WTC11 (cell line): ENCODE data around the gene ZNF518A. TPM values are rescaled to one million over a fixed set of nuclear protein-coding genes. Genes with fewer than 3 reads are reported as not detected.

ENCODE experiments used
- ATAC-seq: fragments of 200-7000 bp; cut with Tn5 transposase; 2 replicates; pipeline ENCODE4 v1.10.0; 2021; ENCODE audit warnings: mild to moderate bottlenecking, moderate library complexity
- CTCF ChIA-PET: fragments of 300-600 bp; sonication (Branson Sonifier 250); formaldehyde crosslinking; loops from one replicate; lab custom pipeline; 2021; ENCODE audit warnings: antibody characterized with exemption; lab: Charles Lee
- POLR2A ChIA-PET: fragments of 350-600 bp; sonication (Branson Sonifier 250); formaldehyde crosslinking; loops from one replicate; lab custom pipeline; 2021; ENCODE audit warnings: antibody characterized with exemption; lab: Charles Lee
- DNase-seq: peaks from one replicate; pipeline ENCODE4 v3.0.0; 2021; ENCODE audit warnings: low spot score
- H3K27ac Mint-ChIP-seq: 2 replicates; pipeline ENCODE4 v1.8.0; 2021; ENCODE audit warnings: mixed read lengths
- H3K27me3 Mint-ChIP-seq: 2 replicates; pipeline ENCODE4 v1.8.0; 2021; ENCODE audit warnings: low read depth, mild to moderate bottlenecking, moderate library complexity, mixed read lengths
- H3K36me3 Mint-ChIP-seq: 2 replicates; pipeline ENCODE4 v1.8.0; 2021; ENCODE audit warnings: mixed read lengths
- H3K4me1 Mint-ChIP-seq: 2 replicates; pipeline ENCODE4 v1.8.0; 2022; ENCODE audit warnings: mixed read lengths
- H3K4me3 Mint-ChIP-seq: 2 replicates; pipeline ENCODE4 v1.8.0; 2021; ENCODE audit warnings: mild to moderate bottlenecking, moderate library complexity, mixed read lengths
- H3K9me3 Mint-ChIP-seq: 2 replicates; pipeline ENCODE4 v1.8.0; 2021; ENCODE audit warnings: mixed read lengths
- CBFB ChIP-seq: sonication (generic); formaldehyde crosslinking; IDR thresholded peaks from 2 replicates; pipeline ENCODE4 v1.8.1; 2022; ENCODE audit warnings: mild to moderate bottlenecking, low read depth, missing genetic modification reagents
- E2F4 ChIP-seq: sonication (generic); formaldehyde crosslinking; IDR thresholded peaks from 2 replicates; pipeline ENCODE4 v1.8.1; 2022; ENCODE audit warnings: low read depth, mild to moderate bottlenecking, moderate library complexity, missing genetic modification reagents, borderline replicate concordance
- E2F5 ChIP-seq: sonication (generic); formaldehyde crosslinking; IDR thresholded peaks from 2 replicates; pipeline ENCODE4 v1.8.1; 2022; ENCODE audit warnings: mild to moderate bottlenecking, moderate library complexity, missing genetic modification reagents
- ESRRA ChIP-seq: sonication (generic); formaldehyde crosslinking; IDR thresholded peaks from 2 replicates; pipeline ENCODE4 v1.8.1; 2022; ENCODE audit warnings: mild to moderate bottlenecking, missing genetic modification reagents, borderline replicate concordance
- FOXK1 ChIP-seq: sonication (generic); formaldehyde crosslinking; IDR thresholded peaks from 2 replicates; pipeline ENCODE4 v1.8.0; 2022; ENCODE audit warnings: mild to moderate bottlenecking, moderate library complexity, missing genetic modification reagents
- GABPB1 ChIP-seq: sonication (generic); formaldehyde crosslinking; IDR thresholded peaks from 2 replicates; pipeline ENCODE4 v1.8.1; 2023; ENCODE audit warnings: mild to moderate bottlenecking, missing genetic modification reagents
- GRHL2 ChIP-seq: fragments of 250-450 bp; sonication (Bioruptor Pico); IDR thresholded peaks from 2 replicates; pipeline ENCODE4 v1.8.0; 2022; ENCODE audit warnings: mild to moderate bottlenecking, moderate library complexity; ENCODE audit not compliant: insufficient replicate concordance, severe bottlenecking
- HMGA2 ChIP-seq: fragments of 250-450 bp; sonication (Bioruptor Pico); IDR thresholded peaks from 2 replicates; pipeline ENCODE4 v1.4.0; 2021; ENCODE audit warnings: mild to moderate bottlenecking, moderate library complexity
- HMGXB4 ChIP-seq: sonication (generic); formaldehyde crosslinking; IDR thresholded peaks from 2 replicates; pipeline ENCODE4 v1.8.1; 2023; ENCODE audit warnings: mild to moderate bottlenecking, moderate library complexity, missing genetic modification reagents
- IRF1 ChIP-seq: sonication (generic); formaldehyde crosslinking; IDR thresholded peaks from 2 replicates; pipeline ENCODE4 v1.8.0; 2023; ENCODE audit warnings: missing genetic modification reagents
- NFYB ChIP-seq: sonication (generic); formaldehyde crosslinking; conservative IDR thresholded peaks from 2 replicates; pipeline ENCODE4 v1.8.0; 2022; ENCODE audit warnings: low read depth, missing genetic modification reagents
- ZMAT4 ChIP-seq: fragments of 250-450 bp; sonication (Bioruptor Pico); IDR thresholded peaks from 2 replicates; pipeline ENCODE4 v1.9.0; 2021; ENCODE audit warnings: mild to moderate bottlenecking
- ZNF121 ChIP-seq: sonication (generic); formaldehyde crosslinking; IDR thresholded peaks from 2 replicates; pipeline ENCODE4 v1.8.0; 2023; ENCODE audit warnings: missing genetic modification reagents
- ZNF532 ChIP-seq: fragments of 250-450 bp; sonication (Bioruptor Pico); IDR thresholded peaks from 2 replicates; pipeline ENCODE4 v1.9.0; 2021; ENCODE audit warnings: mild to moderate bottlenecking, borderline replicate concordance
- ZNF671 ChIP-seq: fragments of 250-450 bp; sonication (Bioruptor Pico); IDR thresholded peaks from 2 replicates; pipeline ENCODE4 v1.8.0; 2021; ENCODE audit warnings: mild to moderate bottlenecking
- total RNA-seq: library from RNA; stranded (reverse); gene quantifications from 3 replicates; pipeline ENCODE4 v1.2.3, GENCODE V29; 2021

The ZNF518A gene
- total RNA-seq, 1 experiment from 2014 or later, result 29.9 TPM

GRCh38 chr10:96112531-96112930 lies 17.6 kb upstream of the ZNF518A start (continued):
- no peak for TF ChIP-seq HMGXB4 (CRISPR knock-in tag)
- TF ChIP-seq E2F5 (CRISPR knock-in tag), result no peak
- no peak for TF ChIP-seq ZNF121
- no peak for TF ChIP-seq IRF1 (CRISPR knock-in tag)
- TF ChIP-seq GRHL2 (CRISPR knock-in tag), result no peak
- no peak for TF ChIP-seq E2F4
- TF ChIP-seq, all 79 proteins: peak for 0

GRCh38 chr10:96118604-96119450 lies 11.3 kb upstream of the ZNF518A start:
- Mint-ChIP-seq H3K27ac (no peak overlapping the region), H3K9me3 (no peaks in the 10 kb centered on the region), H3K4me1 (no peaks in the 10 kb centered on the region; the same call in 1 of the 2 replicates), H3K4me3 (no peak overlapping the region), H3K27me3 (no peaks in the 10 kb centered on the region), H3K36me3 (no peaks in the 10 kb centered on the region)
- TF ChIP-seq ESRRA (CRISPR knock-in tag), result no peak
- no peak for TF ChIP-seq HMGXB4 (CRISPR knock-in tag)
- TF ChIP-seq NFYB, result no peak
- TF ChIP-seq CBFB (CRISPR knock-in tag), result no peak
- no peak for TF ChIP-seq IRF1 (CRISPR knock-in tag)
- no peak for TF ChIP-seq ZNF532 (CRISPR knock-in tag)
- TF ChIP-seq ZMAT4 (CRISPR knock-in tag), result no peak
- TF ChIP-seq FOXK1 (CRISPR knock-in tag), result no peak
- TF ChIP-seq GABPB1, result no peak
- TF ChIP-seq HMGA2, result no peak
- no peak for TF ChIP-seq ZNF671 (CRISPR knock-in tag)
- ATAC-seq, result no peak
- DNase-seq, result no peak
- ChIA-PET POLR2A (interaction anchor here (1.2 kb wide), 1 partner anchor 11 kb away, joined by 5 read pairs; the partner anchor contains the start of gene ZNF518A), CTCF (interaction anchor here (2.4 kb wide), 1 partner anchor 11 kb away, joined by 7 read pairs; the partner anchor contains the start of gene ZNF518A)
